Measurements from ENCODE around the gene CFAP45.

CFAP45 gene

GRCh38 chr1:159895836-159896545, 4.0 kb downstream of the CFAP45 start:
- H3K4me1 Mint-ChIP-seq: peaks cover 7% of the 10 kb centered on the region
- no peaks in the 10 kb centered on the region for H3K36me3 Mint-ChIP-seq
- CTCF ChIA-PET: interaction anchor here (6.2 to 13.0 kb wide), 3 partner anchors 27 to 110 kb away, joined by 42 to 430 read pairs (median 151); partner anchors contain the start of genes FCRL6 and TAGLN2
- no peak overlapping the region for H3K27ac Mint-ChIP-seq
- H3K9me3 Mint-ChIP-seq: no peaks in the 10 kb centered on the region
- DNase-seq: no peak
- peaks cover 43% of the 10 kb centered on the region for H3K27me3 Mint-ChIP-seq
- no peak overlapping the region for H3K4me3 Mint-ChIP-seq

GRCh38 chr1:159895286-159895685, 4.7 kb downstream of the CFAP45 start:
- CTCF ChIA-PET: interaction anchor here (1.1 to 13.0 kb wide), 4 partner anchors 28 to 111 kb away, joined by 5 to 430 read pairs (median 96); partner anchors contain the start of genes FCRL6 and TAGLN2
- DNase-seq: no peak
- H3K36me3 Mint-ChIP-seq: no peaks in the 10 kb centered on the region
- no peak overlapping the region for H3K4me3 Mint-ChIP-seq
- H3K27ac Mint-ChIP-seq: no peak overlapping the region
- peaks cover 6% of the 10 kb centered on the region for H3K4me1 Mint-ChIP-seq
- no peaks in the 10 kb centered on the region for H3K9me3 Mint-ChIP-seq
- H3K27me3 Mint-ChIP-seq: peaks cover 36% of the 10 kb centered on the region

GRCh38 chr1:159892944-159893343, 7.0 kb downstream of the CFAP45 start:
- H3K36me3 Mint-ChIP-seq: no peaks in the 10 kb centered on the region
- peaks cover 16% of the 10 kb centered on the region for H3K4me1 Mint-ChIP-seq
- no peak overlapping the region for H3K27ac Mint-ChIP-seq
- no peaks in the 10 kb centered on the region for H3K9me3 Mint-ChIP-seq
- H3K27me3 Mint-ChIP-seq: peaks cover 28% of the 10 kb centered on the region
- CTCF ChIA-PET: interaction anchor here (0.6 to 13.0 kb wide), 33 partner anchors 9 to 679 kb away, joined by 3 to 430 read pairs (median 4); partner anchors contain the start of genes DUSP23, FCRL6, SLAMF8 and SLAMF9
- peak; percentile 52 for DNase-seq
- H3K4me3 Mint-ChIP-seq: no peak overlapping the region

DNA sequence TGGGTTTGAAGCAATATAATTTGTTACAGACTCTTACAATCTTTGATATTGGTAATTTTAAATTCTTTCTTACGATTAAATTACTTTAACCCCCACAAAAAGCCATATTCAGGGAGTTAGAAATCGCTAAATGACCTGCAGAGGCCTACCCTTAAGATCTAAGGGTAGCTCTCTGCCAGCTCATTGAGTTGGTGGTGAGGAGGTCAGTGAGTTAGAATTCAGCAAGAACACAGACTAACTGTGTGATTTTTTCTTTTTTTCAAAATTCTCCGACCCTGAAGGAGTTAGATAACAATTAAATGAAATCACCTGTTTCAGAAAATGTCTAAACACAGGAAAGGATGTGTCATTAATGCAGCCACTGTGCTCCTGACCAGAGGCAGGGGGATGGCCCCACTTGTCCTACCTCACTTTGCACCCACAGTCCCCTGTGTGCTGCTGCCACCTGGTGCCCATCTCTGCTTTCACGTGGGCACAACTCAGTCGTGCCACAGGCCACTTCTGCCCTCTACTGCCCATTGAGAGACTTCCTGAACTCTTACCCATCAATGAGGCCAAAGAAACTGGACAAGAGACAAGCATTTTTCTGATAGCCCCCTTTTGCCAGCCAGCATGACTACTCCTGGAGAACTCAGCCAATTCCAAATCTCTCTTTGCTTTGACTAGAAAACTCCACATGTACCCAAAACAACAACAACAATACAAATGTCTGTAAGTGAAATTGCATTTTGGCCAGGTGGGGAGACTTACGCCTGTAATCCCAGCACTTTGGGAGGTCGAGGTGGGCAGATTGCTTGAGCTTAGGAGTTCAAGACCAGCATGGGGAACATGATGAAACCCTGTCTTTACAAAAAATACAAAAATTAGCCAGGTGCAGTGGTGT, 8.4 kb downstream of the CFAP45 start:
- H3K27me3 Mint-ChIP-seq: peaks cover 26% of the 10 kb centered on the region
- H3K36me3 Mint-ChIP-seq: no peaks in the 10 kb centered on the region
- H3K4me3 Mint-ChIP-seq: no peak overlapping the region
- peaks cover 16% of the 10 kb centered on the region for H3K4me1 Mint-ChIP-seq
- CTCF ChIA-PET: interaction anchor here (0.7 to 13.0 kb wide), 35 partner anchors 9 to 674 kb away, joined by 3 to 430 read pairs (median 5); partner anchors contain the start of genes DUSP23, FCRL6, SLAMF8 and SLAMF9
- peak; percentile 86 for DNase-seq
- H3K27ac Mint-ChIP-seq: no peak overlapping the region
- H3K9me3 Mint-ChIP-seq: no peaks in the 10 kb centered on the region

- Mint-ChIP-seq H3K4me3 (no peak overlapping the region), H3K4me1 (peaks cover 16% of the 10 kb centered on the region), H3K27ac (no peak overlapping the region), H3K27me3 (peaks cover 22% of the 10 kb centered on the region), H3K9me3 (no peaks in the 10 kb centered on the region), H3K36me3 (no peaks in the 10 kb centered on the region)
- DNase-seq: no peak
- CTCF ChIA-PET: interaction anchor here (0.9 to 13.0 kb wide), 20 partner anchors 11 to 673 kb away, joined by 3 to 430 read pairs (median 5); partner anchors contain the start of genes DUSP23, FCRL6, SLAMF8 and TAGLN2
Measured at GRCh38 chr1:159890390-159890789, 9.6 kb downstream of the CFAP45 start.

DNA sequence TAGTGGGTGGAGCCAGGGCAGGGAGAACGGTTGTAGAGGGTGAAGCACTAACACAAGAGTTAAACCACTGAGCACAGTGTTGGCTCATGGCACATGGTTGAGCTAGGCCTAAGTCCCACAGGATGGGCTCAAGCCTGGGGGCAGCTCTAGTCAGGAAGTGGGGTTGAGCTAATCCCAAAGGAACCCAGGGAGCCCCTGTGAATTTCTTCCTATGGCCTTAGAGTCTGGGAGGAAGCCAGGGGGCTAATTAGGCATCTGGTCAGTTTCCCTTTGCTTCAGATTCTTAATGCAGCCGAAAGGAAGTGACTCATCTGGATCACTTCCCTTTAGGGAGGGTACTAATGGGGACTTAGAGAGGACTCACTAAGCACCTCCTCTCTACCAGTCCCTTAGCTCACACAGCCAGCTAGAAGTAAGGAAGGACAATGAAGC, 10.1 kb downstream of the CFAP45 start:
- no peaks in the 10 kb centered on the region for H3K9me3 Mint-ChIP-seq
- H3K36me3 Mint-ChIP-seq: no peaks in the 10 kb centered on the region
- peaks cover 18% of the 10 kb centered on the region for H3K27me3 Mint-ChIP-seq
- DNase-seq: no peak
- CTCF ChIA-PET: interaction anchor here (0.9 to 13.0 kb wide), 19 partner anchors 10 to 117 kb away, joined by 3 to 430 read pairs (median 5); partner anchors contain the start of genes DUSP23, FCRL6, SLAMF8 and TAGLN2
- no peak overlapping the region for H3K27ac Mint-ChIP-seq
- peaks cover 16% of the 10 kb centered on the region for H3K4me1 Mint-ChIP-seq
- no peak overlapping the region for H3K4me3 Mint-ChIP-seq

DNA sequence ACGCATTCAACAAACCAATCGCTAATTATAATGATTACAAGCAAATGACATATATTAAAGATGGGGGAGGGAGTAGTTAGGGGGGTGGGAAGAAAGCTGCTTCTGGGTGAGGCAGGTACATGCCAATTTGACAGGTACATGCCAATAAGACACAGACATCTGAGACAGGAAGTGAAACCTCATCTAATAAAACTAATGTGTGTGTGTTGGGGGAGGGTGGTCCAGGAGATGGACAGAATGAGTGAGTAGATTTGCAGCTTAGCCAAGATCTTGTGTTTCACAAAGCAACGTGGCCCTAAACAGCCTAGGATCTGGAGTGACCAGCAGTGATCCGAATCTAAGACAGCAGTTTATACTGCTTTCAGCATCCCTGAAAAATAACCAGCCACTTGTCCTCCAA, 10.8 kb downstream of the CFAP45 start:
- Mint-ChIP-seq H3K36me3 (no peaks in the 10 kb centered on the region), H3K4me1 (peaks cover 16% of the 10 kb centered on the region), H3K9me3 (no peaks in the 10 kb centered on the region), H3K27ac (no peak overlapping the region), H3K27me3 (peaks cover 15% of the 10 kb centered on the region), H3K4me3 (no peak overlapping the region)
- DNase-seq: no peak
- CTCF ChIA-PET: interaction anchor here (0.8 to 13.0 kb wide), 13 partner anchors 16 to 119 kb away, joined by 3 to 430 read pairs (median 5); partner anchors contain the start of genes DUSP23 and FCRL6

- Mint-ChIP-seq H3K4me3 (no peak overlapping the region), H3K4me1 (peaks cover 3% of the 10 kb centered on the region), H3K27ac (no peak overlapping the region), H3K36me3 (no peaks in the 10 kb centered on the region), H3K9me3 (no peaks in the 10 kb centered on the region), H3K27me3 (peaks cover 4% of the 10 kb centered on the region)
- DNase-seq: no peak
- CTCF ChIA-PET: interaction anchor here (13.0 kb wide), 1 partner anchor 85 kb away, joined by 430 read pairs; the partner anchor contains the start of gene FCRL6
Measured at GRCh38 chr1:159884296-159884695, 15.7 kb downstream of the CFAP45 start.

DNA sequence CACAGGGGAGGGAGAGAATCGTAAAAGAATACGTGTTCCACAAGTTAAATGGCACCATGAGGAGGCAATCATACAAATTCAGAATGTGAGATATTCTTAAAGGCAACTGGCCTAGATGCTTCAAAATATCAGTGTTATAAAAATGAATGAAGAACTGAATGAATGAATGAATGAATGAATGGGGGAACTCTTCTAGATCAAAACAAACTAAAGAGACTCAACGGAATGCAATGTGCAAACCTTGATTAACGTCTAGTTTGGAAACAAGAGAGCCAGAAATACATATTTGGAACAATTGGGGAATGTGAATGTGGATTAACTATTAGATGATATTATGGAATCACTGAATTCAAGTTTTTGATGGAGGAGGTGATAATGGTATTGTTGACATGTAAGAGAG, 16.8 kb downstream of the CFAP45 start:
- no peak overlapping the region for H3K27ac Mint-ChIP-seq
- CTCF ChIA-PET: interaction anchor here (1.5 kb wide), 1 partner anchor 9 kb away, joined by 4 read pairs; no protein-coding TSS in a partner anchor

DNA sequence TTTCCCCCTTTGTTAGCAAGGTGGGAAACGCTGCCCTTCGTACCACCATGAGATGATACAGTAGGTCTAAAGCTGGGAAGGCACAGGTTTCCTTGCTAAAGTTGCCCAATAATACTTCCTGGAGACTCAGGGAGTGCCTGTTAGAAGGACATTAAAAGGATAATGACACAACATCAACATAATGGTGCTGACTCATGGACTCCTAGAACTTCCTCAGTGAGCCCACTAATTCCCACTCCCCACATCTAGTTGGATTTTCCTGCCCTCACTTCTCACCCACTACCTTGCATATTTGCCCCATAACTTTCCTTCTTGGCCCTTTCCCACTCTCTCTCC, 17.5 kb downstream of the CFAP45 start:
- peaks cover 4% of the 10 kb centered on the region for H3K27me3 Mint-ChIP-seq
- H3K9me3 Mint-ChIP-seq: no peaks in the 10 kb centered on the region
- no peak for DNase-seq
- H3K4me1 Mint-ChIP-seq: no peaks in the 10 kb centered on the region
- H3K36me3 Mint-ChIP-seq: no peaks in the 10 kb centered on the region
- H3K4me3 Mint-ChIP-seq: no peak overlapping the region
- CTCF ChIA-PET: interaction anchor here (1.1 to 1.5 kb wide), 2 partner anchors 10 to 84 kb away, joined by 4 to 5 read pairs; no protein-coding TSS in a partner anchor
- H3K27ac Mint-ChIP-seq: no peak overlapping the region

More for the DNA sequence above, 16.8 kb downstream of the CFAP45 start:
- H3K4me1 Mint-ChIP-seq: no peaks in the 10 kb centered on the region
- no peaks in the 10 kb centered on the region for H3K36me3 Mint-ChIP-seq
- no peak for DNase-seq
- no peaks in the 10 kb centered on the region for H3K9me3 Mint-ChIP-seq
- no peak overlapping the region for H3K4me3 Mint-ChIP-seq
- H3K27me3 Mint-ChIP-seq: peaks cover 4% of the 10 kb centered on the region

DNA sequence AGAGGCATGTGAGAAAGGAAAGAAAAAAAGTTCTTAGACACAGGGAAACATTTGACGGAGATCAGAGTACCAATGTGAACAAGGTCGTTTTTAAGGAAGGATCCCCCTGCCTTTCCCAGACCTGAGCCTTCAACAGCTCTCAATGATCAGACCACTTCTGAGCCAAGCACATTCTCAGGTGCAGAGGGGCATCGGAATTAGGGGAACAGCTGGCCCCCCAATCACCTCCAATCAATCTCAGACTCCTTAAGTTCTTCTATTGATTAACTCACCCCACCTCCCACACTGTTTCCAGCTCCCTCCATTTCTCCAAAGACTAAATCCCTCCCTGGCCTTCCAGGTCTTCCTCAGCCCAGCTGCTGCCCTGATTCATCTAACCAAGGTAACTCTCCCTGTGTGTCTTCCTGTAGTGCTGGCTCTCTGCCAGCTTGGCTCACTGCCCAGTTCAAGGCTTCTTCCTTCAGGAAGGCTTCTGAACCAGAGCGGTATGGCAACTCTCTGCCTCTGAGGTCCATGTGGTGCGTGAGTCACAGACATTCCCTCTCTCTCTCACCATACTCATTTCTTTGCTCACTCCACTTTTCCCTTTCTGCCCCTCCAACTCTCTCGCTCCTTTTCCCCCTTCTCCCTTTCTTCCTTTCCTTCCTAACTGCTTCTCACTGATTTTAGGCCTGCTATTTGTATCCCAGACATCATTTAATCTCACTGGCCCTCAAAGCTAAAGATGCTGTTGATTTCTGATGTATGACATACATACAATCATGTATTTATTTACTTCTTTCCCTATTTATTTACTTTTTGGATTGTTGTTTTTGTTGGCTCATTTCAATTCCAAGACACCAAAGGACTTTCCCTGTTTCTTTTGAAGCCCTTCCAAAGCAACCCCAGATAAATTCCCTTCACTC, 18.1 kb downstream of the CFAP45 start:
- Mint-ChIP-seq H3K9me3 (no peaks in the 10 kb centered on the region), H3K4me3 (no peak overlapping the region), H3K27me3 (peaks cover 4% of the 10 kb centered on the region), H3K27ac (no peak overlapping the region), H3K36me3 (no peaks in the 10 kb centered on the region), H3K4me1 (no peaks in the 10 kb centered on the region)
- CTCF ChIA-PET: interaction anchor here (1.1 to 1.5 kb wide), 2 partner anchors 10 to 83 kb away, joined by 4 to 5 read pairs; no protein-coding TSS in a partner anchor
- DNase-seq: no peak

- Mint-ChIP-seq H3K4me1 (no peaks in the 10 kb centered on the region), H3K36me3 (no peaks in the 10 kb centered on the region), H3K4me3 (no peak overlapping the region), H3K9me3 (no peaks in the 10 kb centered on the region), H3K27me3 (peaks cover 4% of the 10 kb centered on the region), H3K27ac (no peak overlapping the region)
- CTCF ChIA-PET: interaction anchor here (1.0 to 1.5 kb wide), 3 partner anchors 10 to 81 kb away, joined by 3 to 6 read pairs (median 3); no protein-coding TSS in a partner anchor
- DNase-seq: no peak
Measured at GRCh38 chr1:159880430-159880829, 19.5 kb downstream of the CFAP45 start.

- Mint-ChIP-seq H3K9me3 (no peaks in the 10 kb centered on the region), H3K4me1 (no peaks in the 10 kb centered on the region), H3K36me3 (no peaks in the 10 kb centered on the region), H3K4me3 (no peak overlapping the region), H3K27ac (no peak overlapping the region), H3K27me3 (peaks cover 4% of the 10 kb centered on the region)
- CTCF ChIA-PET: interaction anchor here (1.2 to 1.5 kb wide), 3 partner anchors 11 to 56 kb away, joined by 3 to 6 read pairs (median 4); no protein-coding TSS in a partner anchor
- DNase-seq: no peak
Measured at GRCh38 chr1:159879977-159880376, 20.0 kb downstream of the CFAP45 start.
